Measurements from ENCODE around the gene ARL6. TPM values are rescaled to one million over a fixed set of nuclear protein-coding genes. Genes with fewer than 3 reads are reported as not detected.

Gene ARL6
- total RNA-seq, 4 donors from 2014 or later = 1.2 to 4.3 (median 3.2) TPM

GRCh38 chr3:97821287-97821773 lies 56.8 kb downstream of the ARL6 start:
- peak overlapping the region; percentile 89 to 97 (median 95) for H3K27ac ChIP-seq
- H3K36me3 ChIP-seq = no peaks in the 10 kb centered on the region
- intact Hi-C loops (cut with DNase I; ENCODE audit: low total_unique reads) = loop anchor here (5.0 kb wide), 1 partner anchor 136 kb away; no protein-coding TSS in a partner anchor
- in situ Hi-C loops (cut with MboI; ENCODE audit: low sequenced_read_pairs in 4 of 4) = no loop called here
- H3K9me3 ChIP-seq = no peaks in the 10 kb centered on the region
- peak overlapping the region; percentile 94 to 97 (median 96) for H3K4me3 ChIP-seq
- DNase-seq = peak; percentile 6 to 33
- peak in 1 of 2 donors; percentile 36 for ATAC-seq
- TF ChIP-seq CTCF (IDR thresholded peaks at IDR 0.05 in 4 of 5, conservative IDR thresholded peaks at IDR 0.05 in 1 of 5) (peak in 1 of 5 experiments; percentile 25), POLR2A (IDR thresholded peaks at IDR 0.05) (no peak)
- H3K4me1 ChIP-seq = peaks cover 31 to 32% of the 10 kb centered on the region in 2 donors
- H3K27me3 ChIP-seq = no peaks in the 10 kb centered on the region

GRCh38 chr3:97821774-97822358 lies 57.3 kb downstream of the ARL6 start, which contains the start of gene CRYBG3:
Gene CRYBG3, plus strand, starts transcription at chr3:97822011. Its CDS starts 196 bp downstream, at chr3:97822207.
- ATAC-seq (peak; percentile 69 to 81), DNase-seq (peak; percentile 70 to 74)
- H3K27me3 ChIP-seq = no peaks in the 10 kb centered on the region
- H3K9me3 ChIP-seq = no peaks in the 10 kb centered on the region
- peaks cover 36 to 38% of the 10 kb centered on the region in 2 donors for H3K4me1 ChIP-seq
- intact Hi-C loops (cut with DNase I; ENCODE audit: low total_unique reads) = loop anchor here (2.0 to 5.0 kb wide), 4 partner anchors 57 to 701 kb away; partner anchors contain the start of genes ARL6, CLDND1 and RIOX2
- in situ Hi-C loops (cut with MboI; ENCODE audit: low sequenced_read_pairs in 4 of 4) = no loop called here
- peak within 1 kb of the TSS; percentile 89 to 97 (median 95) for H3K27ac ChIP-seq
- TF ChIP-seq CTCF (IDR thresholded peaks at IDR 0.05 in 4 of 5, conservative IDR thresholded peaks at IDR 0.05 in 1 of 5) (peak in 2 of 5 experiments; percentile 16 to 30), POLR2A (IDR thresholded peaks at IDR 0.05) (peak; percentile 88 to 93)
- H3K36me3 ChIP-seq = no peaks in the 10 kb centered on the region
- peak within 1 kb of the TSS; percentile 94 to 97 (median 96) for H3K4me3 ChIP-seq

GRCh38 chr3:97822359-97822775 lies 57.8 kb downstream of the ARL6 start:
- Histone ChIP-seq H3K27me3 (no peaks in the 10 kb centered on the region), H3K27ac (peak overlapping the region; percentile 89 to 97 (median 95)), H3K9me3 (no peaks in the 10 kb centered on the region), H3K4me1 (peaks cover 41 to 43% of the 10 kb centered on the region in 2 donors), H3K36me3 (no peaks in the 10 kb centered on the region), H3K4me3 (peak overlapping the region; percentile 94 to 97 (median 96))
- TF ChIP-seq CTCF (IDR thresholded peaks at IDR 0.05 in 4 of 5, conservative IDR thresholded peaks at IDR 0.05 in 1 of 5) = peak in 1 of 5 experiments; percentile 6
- TF ChIP-seq POLR2A (IDR thresholded peaks at IDR 0.05) = no peak
- intact Hi-C loops (cut with DNase I; ENCODE audit: low total_unique reads) = loop anchor here (2.0 to 5.0 kb wide), 4 partner anchors 58 to 700 kb away; partner anchors contain the start of genes ARL6, CLDND1 and RIOX2
- DNase-seq (peak; percentile 40 to 49), ATAC-seq (peak; percentile 61 to 64)
- in situ Hi-C loops (cut with MboI; ENCODE audit: low sequenced_read_pairs in 4 of 4) = no loop called here

- peak overlapping the region; percentile 94 to 97 (median 96) for H3K4me3 ChIP-seq
- ATAC-seq = peak; percentile 45 to 62
- peak overlapping the region; percentile 89 to 97 (median 95) for H3K27ac ChIP-seq
- TF ChIP-seq CTCF (IDR thresholded peaks at IDR 0.05 in 4 of 5, conservative IDR thresholded peaks at IDR 0.05 in 1 of 5) (no peak), POLR2A (IDR thresholded peaks at IDR 0.05) (peak; percentile 21 to 64)
- no peaks in the 10 kb centered on the region for H3K27me3 ChIP-seq
- peak; percentile 30 to 46 for DNase-seq
- in situ Hi-C loops (cut with MboI; ENCODE audit: low sequenced_read_pairs in 4 of 4) (no loop called here), intact Hi-C loops (cut with DNase I; ENCODE audit: low total_unique reads) (loop anchor here (2.0 to 5.0 kb wide), 4 partner anchors 59 to 699 kb away; partner anchors contain the start of genes ARL6, CLDND1 and RIOX2)
- no peaks in the 10 kb centered on the region for H3K9me3 ChIP-seq
- no peaks in the 10 kb centered on the region for H3K36me3 ChIP-seq
- peaks cover 49 to 52% of the 10 kb centered on the region in 2 donors for H3K4me1 ChIP-seq
These were observed 58.8 kb downstream of the ARL6 start for GRCh38 chr3:97823046-97824004.

Data from gastrocnemius medialis (tissue), 4 donors.